D721Med (cell line): ENCODE measurements around the gene MDP1.

Experiments
- DNase-seq: peaks from one replicate; pipeline ENCODE4 v3.0.0; 2011; ENCODE audit warnings: low spot score; ENCODE audit not compliant: insufficient read length
- FAIRE-seq: peaks from 2 replicates; lab custom pipeline; 2011; peaks lifted over from hg19 to GRCh38; lab: Jason Lieb, UNC
- CTCF ChIP-seq: IDR thresholded peaks from 2 replicates; pipeline ENCODE4 v1.5.1; 2012; ENCODE audit warnings: mild to moderate bottlenecking, control low read depth; ENCODE audit not compliant: insufficient read depth; ENCODE audit errors: missing control alignments

The MDP1 gene

GRCh38 chr14:24181371-24182077 lies 34.3 kb downstream of the MDP1 start:
- DNase-seq, result no peak
- FAIRE-seq, result no peak
- no peak for TF ChIP-seq CTCF

GRCh38 chr14:24179961-24180796 lies 35.7 kb downstream of the MDP1 start:
- FAIRE-seq, result no peak
- no peak for TF ChIP-seq CTCF
- no peak for DNase-seq

- no peak for DNase-seq
- no peak for FAIRE-seq
- no peak for TF ChIP-seq CTCF
Observed at GRCh38 chr14:24179294-24179960, 36.4 kb downstream of the MDP1 start.

- no peak for FAIRE-seq
- DNase-seq, result no peak
- TF ChIP-seq CTCF, result no peak
Observed at GRCh38 chr14:24178399-24179178, 37.3 kb downstream of the MDP1 start.

GRCh38 chr14:24177891-24178290 lies 38.0 kb downstream of the MDP1 start:
- FAIRE-seq (no peak), DNase-seq (no peak)
- TF ChIP-seq CTCF, result no peak

GRCh38 chr14:24177041-24177825 lies 38.6 kb downstream of the MDP1 start:
- FAIRE-seq, result no peak
- no peak for TF ChIP-seq CTCF
- no peak for DNase-seq
